Measurements from ENCODE around the gene REV1. TPM values are rescaled to one million over a fixed set of nuclear protein-coding genes. Genes with fewer than 3 reads are reported as not detected.

Gene REV1
- total and polyA plus RNA-seq, 9 of the 15 experiments (the other 6 are each of a cell fraction or from before 2014, with no cell fraction given), result 12.8 to 54.4 (median 29.6) TPM

DNA sequence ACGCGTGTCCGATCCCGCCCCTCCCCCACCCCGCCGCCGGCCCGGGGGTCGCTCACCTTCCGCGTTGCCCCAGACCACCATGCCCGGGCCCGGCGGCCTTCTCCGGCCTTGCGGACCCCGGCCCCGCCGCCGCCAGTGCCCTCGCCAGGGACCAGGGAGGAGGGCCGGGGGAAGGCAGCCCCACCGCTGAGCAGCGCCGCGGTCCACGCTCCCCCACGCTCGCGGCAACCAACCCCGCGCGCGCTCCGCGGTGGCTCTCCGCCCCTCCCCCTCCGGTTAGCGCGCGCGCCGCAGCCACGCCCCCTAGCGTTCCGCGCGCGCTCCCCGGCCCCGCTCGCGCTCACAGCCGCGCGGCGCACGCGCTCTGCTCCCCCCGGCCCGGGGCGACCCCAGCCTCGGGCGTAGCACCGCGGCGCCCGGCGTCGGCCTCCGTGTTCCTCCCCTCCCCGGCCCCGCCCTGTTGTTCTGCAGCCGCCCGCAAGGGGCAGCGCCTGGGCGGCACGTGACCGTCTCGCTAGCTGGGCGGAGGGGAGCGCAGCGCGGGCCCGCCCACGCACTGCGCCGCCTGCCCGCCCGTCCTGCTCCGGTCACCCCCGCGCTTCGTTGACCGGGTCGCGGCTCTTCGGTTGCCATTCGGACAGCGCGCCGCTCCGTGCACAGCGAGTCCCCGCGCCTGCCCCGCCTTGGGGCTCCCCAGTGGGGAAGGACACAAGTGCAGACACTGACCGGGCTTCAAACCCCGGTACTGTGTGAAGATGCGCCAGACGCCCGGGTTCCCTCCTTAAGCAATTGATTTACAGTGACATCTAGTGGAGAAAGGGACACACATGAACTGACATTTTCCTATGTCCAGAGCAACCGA, at the start of gene REV1 (continued):
- TF ChIP-seq, protein P1, sequence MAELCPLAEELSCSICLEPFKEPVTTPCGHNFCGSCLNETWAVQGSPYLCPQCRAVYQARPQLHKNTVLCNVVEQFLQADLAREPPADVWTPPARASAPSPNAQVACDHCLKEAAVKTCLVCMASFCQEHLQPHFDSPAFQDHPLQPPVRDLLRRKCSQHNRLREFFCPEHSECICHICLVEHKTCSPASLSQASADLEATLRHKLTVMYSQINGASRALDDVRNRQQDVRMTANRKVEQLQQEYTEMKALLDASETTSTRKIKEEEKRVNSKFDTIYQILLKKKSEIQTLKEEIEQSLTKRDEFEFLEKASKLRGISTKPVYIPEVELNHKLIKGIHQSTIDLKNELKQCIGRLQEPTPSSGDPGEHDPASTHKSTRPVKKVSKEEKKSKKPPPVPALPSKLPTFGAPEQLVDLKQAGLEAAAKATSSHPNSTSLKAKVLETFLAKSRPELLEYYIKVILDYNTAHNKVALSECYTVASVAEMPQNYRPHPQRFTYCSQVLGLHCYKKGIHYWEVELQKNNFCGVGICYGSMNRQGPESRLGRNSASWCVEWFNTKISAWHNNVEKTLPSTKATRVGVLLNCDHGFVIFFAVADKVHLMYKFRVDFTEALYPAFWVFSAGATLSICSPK (IDR thresholded peaks at IDR 0.05; ENCODE audit: borderline replicate concordance), result no peak
- no peak for TF ChIP-seq CBX5 (IDR thresholded peaks at IDR 0.05; ENCODE audit: borderline replicate concordance, low read depth)
- peak; percentile 32; the same call in 1 of the 2 replicates for TF ChIP-seq FOSL1 (tag; conservative IDR thresholded peaks at IDR 0.05)
- TF ChIP-seq TAF7 (tag; IDR thresholded peaks at IDR 0.05), result no peak
- TF ChIP-seq ZKSCAN1 (IDR thresholded peaks at IDR 0.05; ENCODE audit: low read depth, low read length), result no peak
- TF ChIP-seq, protein P2, sequence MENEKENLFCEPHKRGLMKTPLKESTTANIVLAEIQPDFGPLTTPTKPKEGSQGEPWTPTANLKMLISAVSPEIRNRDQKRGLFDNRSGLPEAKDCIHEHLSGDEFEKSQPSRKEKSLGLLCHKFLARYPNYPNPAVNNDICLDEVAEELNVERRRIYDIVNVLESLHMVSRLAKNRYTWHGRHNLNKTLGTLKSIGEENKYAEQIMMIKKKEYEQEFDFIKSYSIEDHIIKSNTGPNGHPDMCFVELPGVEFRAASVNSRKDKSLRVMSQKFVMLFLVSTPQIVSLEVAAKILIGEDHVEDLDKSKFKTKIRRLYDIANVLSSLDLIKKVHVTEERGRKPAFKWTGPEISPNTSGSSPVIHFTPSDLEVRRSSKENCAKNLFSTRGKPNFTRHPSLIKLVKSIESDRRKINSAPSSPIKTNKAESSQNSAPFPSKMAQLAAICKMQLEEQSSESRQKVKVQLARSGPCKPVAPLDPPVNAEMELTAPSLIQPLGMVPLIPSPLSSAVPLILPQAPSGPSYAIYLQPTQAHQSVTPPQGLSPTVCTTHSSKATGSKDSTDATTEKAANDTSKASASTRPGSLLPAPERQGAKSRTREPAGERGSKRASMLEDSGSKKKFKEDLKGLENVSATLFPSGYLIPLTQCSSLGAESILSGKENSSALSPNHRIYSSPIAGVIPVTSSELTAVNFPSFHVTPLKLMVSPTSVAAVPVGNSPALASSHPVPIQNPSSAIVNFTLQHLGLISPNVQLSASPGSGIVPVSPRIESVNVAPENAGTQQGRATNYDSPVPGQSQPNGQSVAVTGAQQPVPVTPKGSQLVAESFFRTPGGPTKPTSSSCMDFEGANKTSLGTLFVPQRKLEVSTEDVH (IDR thresholded peaks at IDR 0.05; ENCODE audit: low read depth, partially characterized antibody), result no peak
- peak; percentile 81 for TF ChIP-seq U2AF1 (optimal IDR thresholded peaks at IDR 0.05; ENCODE audit: low read depth, low read length)
- 0 out of 2 replicates have a peak, but pooled peaks have one; percentile 22 for TF ChIP-seq ESRRA (IDR thresholded peaks at IDR 0.05; ENCODE audit: borderline replicate concordance, low read depth)
- no peak for TF ChIP-seq EHMT2 (IDR thresholded peaks at IDR 0.05)
- no peak for TF ChIP-seq PCBP2 (IDR thresholded peaks at IDR 0.05; ENCODE audit: low read depth, low read length, poor library complexity, severe bottlenecking)
- TF ChIP-seq, protein P3, sequence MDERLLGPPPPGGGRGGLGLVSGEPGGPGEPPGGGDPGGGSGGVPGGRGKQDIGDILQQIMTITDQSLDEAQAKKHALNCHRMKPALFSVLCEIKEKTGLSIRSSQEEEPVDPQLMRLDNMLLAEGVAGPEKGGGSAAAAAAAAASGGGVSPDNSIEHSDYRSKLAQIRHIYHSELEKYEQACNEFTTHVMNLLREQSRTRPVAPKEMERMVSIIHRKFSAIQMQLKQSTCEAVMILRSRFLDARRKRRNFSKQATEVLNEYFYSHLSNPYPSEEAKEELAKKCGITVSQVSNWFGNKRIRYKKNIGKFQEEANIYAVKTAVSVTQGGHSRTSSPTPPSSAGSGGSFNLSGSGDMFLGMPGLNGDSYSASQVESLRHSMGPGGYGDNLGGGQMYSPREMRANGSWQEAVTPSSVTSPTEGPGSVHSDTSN (CRISPR knock-in tag; IDR thresholded peaks at IDR 0.05; ENCODE audit: low read depth), result no peak
- TF ChIP-seq, protein P3 (tag; conservative IDR thresholded peaks at IDR 0.05; ENCODE audit: low read depth), result no peak
- TF ChIP-seq MECOM (CRISPR knock-in tag; IDR thresholded peaks at IDR 0.05), result peak; percentile 96
- no peak for TF ChIP-seq THRAP3 (IDR thresholded peaks at IDR 0.05; ENCODE audit: borderline replicate concordance)
- peak; percentile 61 for TF ChIP-seq NEUROD1 (IDR thresholded peaks at IDR 0.05; ENCODE audit: borderline replicate concordance, low read depth, low read length, partially characterized antibody)
- no peak for TF ChIP-seq CBX2 (IDR thresholded peaks at IDR 0.05; ENCODE audit: insufficient read depth, low read length, poor library complexity, severe bottlenecking)
